OCI-M2 (cell line): ENCODE measurements around the gene CDKL5.

Experiments used
- DNase-seq: peaks from one replicate; lab custom pipeline; 2025; ENCODE audit not compliant: unreplicated experiment; lab: John Stamatoyannopoulos, UW

CDKL5 gene

GRCh38 chrX:18455384-18455783, 30.0 kb downstream of the CDKL5 start:
- DNase-seq, result no peak

- DNase-seq, result no peak
These were observed 31.6 kb downstream of the CDKL5 start for GRCh38 chrX:18457000-18457399.

- DNase-seq, result no peak
These were observed 36.0 kb downstream of the CDKL5 start for GRCh38 chrX:18461431-18461830.

GRCh38 chrX:18464499-18464898, 39.1 kb downstream of the CDKL5 start:
- DNase-seq, result no peak

GRCh38 chrX:18465051-18465450, 39.6 kb downstream of the CDKL5 start:
- DNase-seq, result no peak

- no peak for DNase-seq
These were observed 43.2 kb downstream of the CDKL5 start for GRCh38 chrX:18468599-18468998.

GRCh38 chrX:18471296-18471695, 45.9 kb downstream of the CDKL5 start:
- DNase-seq, result no peak

GRCh38 chrX:18490806-18491555, 65.6 kb downstream of the CDKL5 start:
- no peak for DNase-seq

GRCh38 chrX:18491587-18492340, 66.4 kb downstream of the CDKL5 start:
- no peak for DNase-seq

GRCh38 chrX:18534949-18535348, 109.5 kb downstream of the CDKL5 start:
- DNase-seq, result no peak

- DNase-seq, result no peak
These were observed 111.7 kb downstream of the CDKL5 start for GRCh38 chrX:18537068-18537467.

- no peak for DNase-seq
These were observed 112.1 kb downstream of the CDKL5 start for GRCh38 chrX:18537524-18537923.

- no peak for DNase-seq
These were observed 116.7 kb downstream of the CDKL5 start for GRCh38 chrX:18542131-18542530.

GRCh38 chrX:18542905-18543304, 117.5 kb downstream of the CDKL5 start:
- no peak for DNase-seq

GRCh38 chrX:18543738-18544137, 118.3 kb downstream of the CDKL5 start:
- DNase-seq, result no peak

GRCh38 chrX:18545771-18546170, 120.4 kb downstream of the CDKL5 start:
- DNase-seq, result no peak

- DNase-seq, result no peak
These were observed 123.6 kb downstream of the CDKL5 start for GRCh38 chrX:18548996-18549395.

- no peak for DNase-seq
These were observed 124.2 kb downstream of the CDKL5 start for GRCh38 chrX:18549643-18550042.

- no peak for DNase-seq
These were observed 132.5 kb downstream of the CDKL5 start for GRCh38 chrX:18557879-18558278.

GRCh38 chrX:18558799-18559198, 133.4 kb downstream of the CDKL5 start:
- DNase-seq, result no peak

- no peak for DNase-seq
These were observed 135.6 kb downstream of the CDKL5 start for GRCh38 chrX:18561020-18561419.

GRCh38 chrX:18565727-18566126, 140.3 kb downstream of the CDKL5 start:
- no peak for DNase-seq

GRCh38 chrX:18566748-18567147, 141.3 kb downstream of the CDKL5 start:
- no peak for DNase-seq
